Left lung (tissue), 10 donors: ENCODE data around the gene SPATA1. TPM values are rescaled to one million over a fixed set of nuclear protein-coding genes. Genes with fewer than 3 reads are reported as not detected.
"Not testable (repeated sequence)": the region's sequence is repeated elsewhere in the genome, so short reads cannot be mapped to it uniquely, and the experiment has no call there.

Experiments
- ATAC-seq: fragments of 200-7000 bp; cut with Tn5 transposase; one replicate; pipeline ENCODE4 v1.9.1; 2020; ENCODE audit warnings: moderate library complexity
- DNase-seq, 4 donors: peaks; one replicate each; pipeline ENCODE4 v3.0.0-alpha.2; 2013 to 2020
- H3K27ac ChIP-seq, 2 donors: fragments of 200-600 bp; sonication (generic) in 1 of 2; one replicate each; pipeline versions ENCODE4 v1.5.0 to v1.8.0; 2020 to 2021
- H3K27me3 ChIP-seq, 2 donors: fragments of 200-600 bp; sonication (generic) in 1 of 2; one replicate each; pipeline versions ENCODE4 v1.5.0 to v1.8.0; 2020 to 2021
- H3K36me3 ChIP-seq, 2 donors: fragments of 200-600 bp; sonication (generic) in 1 of 2; one replicate each; pipeline versions ENCODE4 v1.5.0 to v1.8.0; 2020 to 2021
- H3K4me1 ChIP-seq, 2 donors: fragments of 200-600 bp; one replicate each; pipeline ENCODE4 v1.8.0; 2021
- H3K4me3 ChIP-seq, 2 donors: fragments of 200-600 bp; sonication (generic) in 1 of 2; one replicate each; pipeline versions ENCODE4 v1.5.0 to v1.8.0; 2020 to 2021; ENCODE audit warnings: mild to moderate bottlenecking in 1 of 2
- H3K9me3 ChIP-seq, 2 donors: fragments of 200-600 bp; sonication (generic) in 1 of 2; one replicate each; pipeline versions ENCODE4 v1.5.0 to v1.8.0; 2020 to 2021
- intact Hi-C, 2 donors: fragments of 100-400 bp; cut with DNase I; formaldehyde crosslinking; loops; one replicate each; pipeline versions ENCODE4 v1.11.2 to v1.14.2; 2022
- polyA plus RNA-seq, 6 donors: library from polyadenylated mRNA; unstranded; fragments of 120-200 nt; gene quantifications; one replicate each; pipeline ENCODE4 v1.2.1, GENCODE V29; 2013; ENCODE audit not compliant: insufficient read length in 6 of 6
- total RNA-seq, 2 donors: library from RNA; stranded (reverse); fragmentation: NEBNext Ultra II Directional; extraction: Animal tissue kit (Norgen Biotek cat#: 25700); gene quantifications; one replicate each; pipeline ENCODE4 v1.2.1, GENCODE V29; 2021
- TF ChIP-seq, protein P1 (sequence below), 2 donors: fragments of 200-600 bp; sonication (generic) in 1 of 2; IDR thresholded peaks; one replicate each; pipeline versions ENCODE4 v1.5.0 to v1.8.0; 2021; ENCODE audit warnings: antibody characterized with exemption in 2 of 2
- donor health status: DM: no; HTN: yes; CAD: no.
- donor health status: DM: no; HTN: no; CAD: no.

Gene SPATA1
- total and polyA plus RNA-seq, 8 donors: 1.3 to 4.0 (median 3.4) TPM

DNA sequence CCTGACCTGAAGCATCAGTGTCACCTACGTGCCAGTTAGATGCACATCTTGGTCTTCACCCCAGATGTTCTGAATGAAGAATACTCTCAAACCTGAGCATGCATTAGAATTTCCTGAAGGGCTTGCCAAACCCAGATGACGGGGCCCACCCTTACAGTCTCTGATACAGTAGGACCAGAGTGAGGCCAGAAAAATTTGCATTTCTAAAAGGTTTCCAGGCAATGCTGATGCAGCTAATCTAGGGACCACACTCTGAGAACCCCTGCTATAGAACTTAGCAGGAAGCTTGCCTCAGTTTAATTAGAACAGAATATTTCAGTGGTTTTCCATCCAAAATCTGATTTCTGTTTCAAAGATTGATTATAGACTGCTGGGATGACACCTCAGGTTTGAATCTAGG lies 77.9 kb downstream of the SPATA1 start:
- H3K27me3 ChIP-seq: no peaks in the 10 kb centered on the region
- H3K36me3 ChIP-seq: no peaks in the 10 kb centered on the region
- no peak for DNase-seq
- no peak overlapping the region for H3K4me3 ChIP-seq
- no peaks in the 10 kb centered on the region for H3K4me1 ChIP-seq
- no peak overlapping the region for H3K27ac ChIP-seq
- no peaks in the 10 kb centered on the region for H3K9me3 ChIP-seq
- intact Hi-C loops: no loop called here
- no peak for ATAC-seq
- TF ChIP-seq, protein P1, sequence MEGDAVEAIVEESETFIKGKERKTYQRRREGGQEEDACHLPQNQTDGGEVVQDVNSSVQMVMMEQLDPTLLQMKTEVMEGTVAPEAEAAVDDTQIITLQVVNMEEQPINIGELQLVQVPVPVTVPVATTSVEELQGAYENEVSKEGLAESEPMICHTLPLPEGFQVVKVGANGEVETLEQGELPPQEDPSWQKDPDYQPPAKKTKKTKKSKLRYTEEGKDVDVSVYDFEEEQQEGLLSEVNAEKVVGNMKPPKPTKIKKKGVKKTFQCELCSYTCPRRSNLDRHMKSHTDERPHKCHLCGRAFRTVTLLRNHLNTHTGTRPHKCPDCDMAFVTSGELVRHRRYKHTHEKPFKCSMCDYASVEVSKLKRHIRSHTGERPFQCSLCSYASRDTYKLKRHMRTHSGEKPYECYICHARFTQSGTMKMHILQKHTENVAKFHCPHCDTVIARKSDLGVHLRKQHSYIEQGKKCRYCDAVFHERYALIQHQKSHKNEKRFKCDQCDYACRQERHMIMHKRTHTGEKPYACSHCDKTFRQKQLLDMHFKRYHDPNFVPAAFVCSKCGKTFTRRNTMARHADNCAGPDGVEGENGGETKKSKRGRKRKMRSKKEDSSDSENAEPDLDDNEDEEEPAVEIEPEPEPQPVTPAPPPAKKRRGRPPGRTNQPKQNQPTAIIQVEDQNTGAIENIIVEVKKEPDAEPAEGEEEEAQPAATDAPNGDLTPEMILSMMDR (IDR thresholded peaks at IDR 0.05): no peak

DNA sequence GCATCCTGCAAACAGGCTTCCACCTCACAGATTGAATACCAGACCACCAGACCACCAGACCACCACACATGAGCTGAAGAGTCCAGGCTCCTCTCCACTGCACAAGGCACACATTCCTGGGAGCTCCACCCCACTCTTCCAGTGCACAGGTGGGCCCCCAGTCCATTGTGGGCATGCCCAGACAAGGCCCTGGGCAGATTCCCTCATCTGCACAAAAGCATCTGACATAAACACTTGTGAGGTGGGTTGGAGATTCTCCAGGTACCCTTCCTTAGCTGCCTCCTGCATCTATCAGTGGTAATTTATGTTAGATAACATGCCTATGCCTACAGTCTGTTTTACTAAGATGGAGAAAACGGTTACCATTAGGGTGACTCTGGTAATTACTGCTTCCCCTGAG lies 79.6 kb downstream of the SPATA1 start:
- ATAC-seq (no peak), DNase-seq (no peak)
- Histone ChIP-seq H3K27me3 (no peaks in the 10 kb centered on the region), H3K27ac (no peak overlapping the region), H3K4me1 (no peaks in the 10 kb centered on the region), H3K36me3 (no peaks in the 10 kb centered on the region), H3K9me3 (no peaks in the 10 kb centered on the region), H3K4me3 (no peak overlapping the region)
- intact Hi-C loops: no loop called here
- TF ChIP-seq, protein P1 (IDR thresholded peaks at IDR 0.05): no peak

DNA sequence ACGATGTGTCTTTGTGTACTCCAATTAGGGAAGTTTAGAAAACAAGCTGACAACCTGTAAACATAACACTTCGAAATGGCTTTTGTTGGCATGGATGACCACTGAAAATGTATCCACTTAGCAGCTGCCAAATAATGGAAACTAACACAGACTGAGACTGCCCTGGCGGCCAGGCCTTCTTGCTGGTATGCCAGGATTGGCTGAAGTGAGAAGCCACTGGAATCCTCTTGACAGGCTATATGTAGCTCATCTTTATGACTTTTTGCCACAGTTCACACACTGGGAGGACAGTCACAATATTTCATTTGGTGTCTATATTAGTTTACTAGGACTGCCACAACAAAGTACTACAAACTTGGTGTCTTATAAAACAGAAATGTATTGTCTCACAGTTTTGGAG lies 80.9 kb downstream of the SPATA1 start:
- no peaks in the 10 kb centered on the region for H3K27me3 ChIP-seq
- no peaks in the 10 kb centered on the region for H3K9me3 ChIP-seq
- no peak overlapping the region for H3K4me3 ChIP-seq
- H3K36me3 ChIP-seq: no peaks in the 10 kb centered on the region
- DNase-seq: no peak
- no peak overlapping the region for H3K27ac ChIP-seq
- intact Hi-C loops: no loop called here
- H3K4me1 ChIP-seq: no peaks in the 10 kb centered on the region
- TF ChIP-seq, protein P1 (IDR thresholded peaks at IDR 0.05): no peak
- no peak for ATAC-seq

DNA sequence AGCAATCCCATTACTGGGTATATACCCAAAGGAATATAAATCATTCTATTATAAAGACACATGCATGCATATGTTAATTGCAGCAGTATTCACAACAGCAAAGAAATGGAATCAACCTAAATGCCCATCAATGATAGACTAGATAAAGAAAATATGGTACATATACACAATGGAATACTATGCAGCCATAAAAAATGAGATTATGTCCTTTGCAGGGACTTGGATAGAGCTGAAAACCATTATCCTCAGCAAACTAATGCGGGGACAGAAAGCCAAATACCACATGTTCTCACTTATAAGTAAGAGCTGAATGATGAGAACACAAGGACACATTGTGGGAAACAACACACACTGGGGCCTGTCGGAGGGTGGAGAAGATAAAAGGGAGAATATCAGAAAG lies 88.8 kb downstream of the SPATA1 start:
- H3K4me1 ChIP-seq, DNase-seq, H3K27me3 ChIP-seq, H3K4me3 ChIP-seq, intact Hi-C loops, H3K36me3 ChIP-seq, H3K27ac ChIP-seq, ATAC-seq, H3K9me3 ChIP-seq: not testable (repeated sequence)

DNA sequence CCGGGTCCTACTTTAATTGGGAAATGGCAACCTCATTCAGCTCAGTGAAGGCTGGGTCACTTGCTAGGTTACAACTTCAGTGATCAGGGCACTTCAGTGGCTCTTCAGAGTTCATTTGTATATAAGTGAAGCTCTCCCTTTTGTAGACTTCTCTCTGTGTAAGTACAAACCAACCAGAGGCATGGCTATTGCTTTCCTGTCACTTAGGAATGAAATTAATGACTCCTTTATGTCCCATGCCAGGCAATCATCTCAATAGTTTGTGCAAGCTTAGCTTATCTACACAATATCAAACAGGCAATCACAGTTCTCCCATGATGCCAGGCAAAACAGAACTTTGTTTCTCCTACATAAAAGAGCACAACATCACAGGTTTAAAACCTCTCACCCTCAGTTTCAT lies 90.8 kb downstream of the SPATA1 start:
- no peaks in the 10 kb centered on the region for H3K4me1 ChIP-seq
- no peak for DNase-seq
- no peak overlapping the region for H3K27ac ChIP-seq
- TF ChIP-seq, protein P1 (IDR thresholded peaks at IDR 0.05): no peak
- no peaks in the 10 kb centered on the region for H3K27me3 ChIP-seq
- intact Hi-C loops: no loop called here
- ATAC-seq: no peak
- H3K36me3 ChIP-seq: no peaks in the 10 kb centered on the region
- H3K4me3 ChIP-seq: no peak overlapping the region
- H3K9me3 ChIP-seq: peaks cover 0 to 4% of the 10 kb centered on the region in 2 donors

DNA sequence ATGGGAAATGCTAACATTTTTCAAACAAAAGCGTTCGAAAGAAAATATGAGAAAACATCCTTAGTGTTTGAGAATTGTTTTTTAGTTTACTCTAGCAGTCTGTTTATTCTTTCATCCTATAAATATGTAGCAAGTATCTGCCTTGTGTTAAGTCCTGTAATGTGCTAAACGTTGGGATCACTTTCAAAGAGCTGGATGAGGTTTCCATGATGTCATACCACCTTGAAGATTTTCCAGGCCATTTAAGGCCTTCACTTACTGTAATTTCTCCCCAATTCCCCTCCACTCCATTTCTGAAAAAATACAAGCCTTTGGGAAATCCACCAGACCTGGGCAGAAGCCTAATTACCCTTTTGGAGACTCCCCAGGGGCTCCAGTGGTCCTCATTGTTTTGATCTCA lies 92.2 kb downstream of the SPATA1 start:
- intact Hi-C loops: no loop called here
- Histone ChIP-seq H3K36me3 (no peaks in the 10 kb centered on the region), H3K9me3 (peaks cover 0 to 5% of the 10 kb centered on the region in 2 donors), H3K27ac (no peak overlapping the region), H3K27me3 (no peaks in the 10 kb centered on the region), H3K4me1 (no peaks in the 10 kb centered on the region), H3K4me3 (no peak overlapping the region)
- TF ChIP-seq, protein P1 (IDR thresholded peaks at IDR 0.05): no peak
- DNase-seq (no peak), ATAC-seq (no peak)
